K562 (cell line): ENCODE data around the gene MTOR. TPM values are rescaled to one million over a fixed set of nuclear protein-coding genes. Genes with fewer than 3 reads are reported as not detected.

Experiments
- ATAC-seq: fragments of 200-7000 bp; cut with Tn5 transposase; 3 replicates; pipeline ENCODE4 v1.9.1; 2020; ENCODE audit warnings: moderate library complexity
- BruUV-seq: library from RNA; stranded (reverse); fragments of 400-500 nt; replicated peaks from 2 replicates; lab custom pipeline; 2021; lab: Mats Ljungman, UMichigan
- CTCF ChIA-PET: fragments of 300-600 bp; formaldehyde crosslinking; extraction: SDS; loops from one replicate; lab custom pipeline; 2021; ENCODE audit warnings: low intra/inter-chr PET ratio; lab: Yijun Ruan, JAX
- POLR2A ChIA-PET: fragments of 300-600, 350-650 bp; sonication (Branson Sonifier 250); formaldehyde crosslinking; extraction: SDS; loops from one replicate; lab custom pipeline; 2021; ENCODE audit warnings: antibody characterized with exemption, inconsistent platforms; lab: Yijun Ruan, JAX
- DNase-seq, 4 experiments: peaks; one replicate each; pipeline versions ENCODE4 v3.0.0 to v3.0.0-alpha.2; 2011 to 2018; ENCODE audit warnings: low spot score in 3 of 4, mixed read lengths in 3 of 4; ENCODE audit errors: extremely low read depth in 1 of 4
- FAIRE-seq: peaks from 2 replicates; lab custom pipeline; 2011; peaks lifted over from hg19 to GRCh38; lab: Jason Lieb, UNC
- H2AFZ ChIP-seq: 2 replicates; pipeline ENCODE4 v1.6.0; 2011; ENCODE audit warnings: low read depth, low read length, control low read depth, inconsistent platforms
- H3K27ac ChIP-seq: fragments of 200-600 bp; 3 replicates; pipeline ENCODE4 v1.8.0; 2011; ENCODE audit warnings: low read depth, mild to moderate bottlenecking, control low read depth, inconsistent platforms, low read length, moderate library complexity, mixed read lengths; ENCODE audit errors: extremely low read depth
- H3K27me3 ChIP-seq, 2 experiments: fragments of 300-600 bp in 1 of 2; 2 replicates in 1 of 2; 3 replicates in 1 of 2; pipeline versions ENCODE4 v1.6.0 to v1.8.0; 2011; ENCODE audit warnings: inconsistent platforms in 2 of 2, low read length in 2 of 2, mild to moderate bottlenecking in 1 of 2, mixed read lengths in 1 of 2, moderate library complexity in 1 of 2; ENCODE audit not compliant: control insufficient read depth in 2 of 2, insufficient read depth in 2 of 2
- H3K36me3 ChIP-seq: fragments of 300-600 bp; 3 replicates; pipeline ENCODE4 v1.8.0; 2011; ENCODE audit warnings: mild to moderate bottlenecking, low read length, inconsistent platforms; ENCODE audit not compliant: control insufficient read depth, insufficient read depth
- H3K4me1 ChIP-seq, 2 experiments: fragments of 200-600 bp in 1 of 2; replicated peaks in 1 of 2; 2 replicates in 1 of 2; 3 replicates in 1 of 2; pipeline versions ENCODE4 v1.5.1 to v1.8.0; 2011; ENCODE audit warnings: inconsistent platforms in 2 of 2, low read length in 2 of 2, mild to moderate bottlenecking in 1 of 2, mixed read lengths in 1 of 2, moderate library complexity in 1 of 2; ENCODE audit not compliant: control insufficient read depth in 2 of 2, insufficient read depth in 2 of 2
- H3K4me2 ChIP-seq: 2 replicates; pipeline ENCODE4 v1.6.1; 2011; ENCODE audit warnings: low read length, control low read depth, inconsistent platforms, mixed read lengths; ENCODE audit not compliant: insufficient read depth
- H3K4me3 ChIP-seq: fragments of 200-600 bp; sonication (generic), shearing (Covaris generic); 2 replicates; pipeline ENCODE4 v1.5.1; 2016; ENCODE audit warnings: control low read depth, inconsistent platforms
- H3K79me2 ChIP-seq: fragments of 200-600 bp; 3 replicates; pipeline ENCODE4 v1.8.0; 2011; ENCODE audit warnings: low read length, inconsistent platforms; ENCODE audit not compliant: control insufficient read depth, insufficient read depth
- H3K9ac ChIP-seq, 2 experiments: 2 replicates each; pipeline versions ENCODE4 v1.6.0 to v1.6.1; 2011; ENCODE audit warnings: low read depth in 2 of 2, low read length in 2 of 2, control low read depth in 1 of 2, inconsistent platforms in 1 of 2, mild to moderate bottlenecking in 1 of 2, mixed read lengths in 1 of 2; ENCODE audit not compliant: insufficient read depth in 1 of 2
- H3K9me1 ChIP-seq: one replicate; pipeline ENCODE4 v1.6.0; 2011; ENCODE audit warnings: inconsistent platforms, mild to moderate bottlenecking, low read length, moderate library complexity; ENCODE audit not compliant: control insufficient read depth, insufficient read depth
- H3K9me3 ChIP-seq: replicated peaks from 2 replicates; pipeline ENCODE4 v1.5.1; 2011; ENCODE audit warnings: low read depth, low read length, inconsistent platforms; ENCODE audit not compliant: control insufficient read depth, insufficient read depth
- H4K20me1 ChIP-seq: replicated peaks from 2 replicates; pipeline ENCODE4 v1.6.1; 2011; ENCODE audit warnings: low read length, inconsistent platforms, mixed read lengths; ENCODE audit not compliant: control insufficient read depth, insufficient read depth
- BCOR ChIP-seq: fragments of 450-650 bp; IDR thresholded peaks from 2 replicates; pipeline ENCODE4 v1.6.1; 2016
- CBX5 ChIP-seq: IDR thresholded peaks from 2 replicates; pipeline ENCODE4 v1.6.1; 2014; ENCODE audit warnings: low read depth, borderline replicate concordance
- MBD1 ChIP-seq: fragments of 250-450 bp; sonication (Bioruptor Pico); IDR thresholded peaks from 2 replicates; pipeline ENCODE4 v1.8.0; 2022; ENCODE audit warnings: inconsistent platforms
- MEF2D ChIP-seq: conservative IDR thresholded peaks from 2 replicates; pipeline ENCODE4 v1.6.1; 2016; ENCODE audit warnings: low read depth, missing genetic modification characterization, missing compliant biosample characterization
- NFE2 ChIP-seq: IDR thresholded peaks from 2 replicates; pipeline ENCODE4 v1.6.1; 2014; ENCODE audit warnings: antibody characterized with exemption, low read depth
- PCBP2 ChIP-seq: fragments of 200-400 bp; formaldehyde crosslinking; IDR thresholded peaks from 2 replicates; pipeline ENCODE4 v1.6.1; 2018; ENCODE audit warnings: low read length, low read depth, mild to moderate bottlenecking, moderate library complexity; ENCODE audit not compliant: poor library complexity, severe bottlenecking
- RBM25 ChIP-seq: fragments of 200-400 bp; formaldehyde crosslinking; IDR thresholded peaks from 2 replicates; pipeline ENCODE4 v1.6.1; 2018; ENCODE audit warnings: low read length, low read depth, moderate library complexity; ENCODE audit not compliant: severe bottlenecking
- SIN3A ChIP-seq, 2 experiments: fragments of 150-350 bp in 1 of 2; IDR thresholded peaks; 2 replicates each; pipeline ENCODE4 v1.6.1; 2011 to 2016; ENCODE audit warnings: borderline replicate concordance in 2 of 2, low read depth in 2 of 2, low read length in 2 of 2, mild to moderate bottlenecking in 2 of 2, moderate library complexity in 2 of 2; ENCODE audit not compliant: control insufficient read depth in 1 of 2
- SRSF1 ChIP-seq: fragments of 200-400 bp; formaldehyde crosslinking; IDR thresholded peaks from 2 replicates; pipeline ENCODE4 v1.6.1; 2017; ENCODE audit warnings: mild to moderate bottlenecking, low read depth, low read length, moderate library complexity
- ZNF785 ChIP-seq: fragments of 250-450 bp; sonication (Bioruptor Pico); IDR thresholded peaks from 2 replicates; pipeline ENCODE4 v1.4.0; 2020; ENCODE audit warnings: mild to moderate bottlenecking
- WGBS: fragments of 100-300 bp; shearing (Covaris generic); methylation state at CpG from one replicate; pipeline ENCODE4 v1.1.6; 2016; ENCODE audit warnings: low coverage, mixed read lengths; ENCODE audit not compliant: insufficient coverage; ENCODE audit errors: missing lambda C conversion rate; 5-methylcytosine and 5-hydroxymethylcytosine counted together
- in situ Hi-C: fragments of 300-500 bp; cut with MboI; formaldehyde crosslinking; loops from 4 replicates; pipeline ENCODE4 v1.15.0; 2018; ENCODE audit warnings: inconsistent platforms, mixed read lengths
- intact Hi-C: fragments of 100-400 bp; cut with micrococcal nuclease; formaldehyde crosslinking; loops from 2 replicates; pipeline ENCODE4 v1.14.2; 2022
- polyA plus RNA-seq, 8 experiments: library from polyadenylated mRNA; depleted of rRNA in 4 of 8; stranded (reverse) in 5 of 8; unstranded in 3 of 8; fragments of >200 nt; fragmentation: Nextera tagmentation in 2 of 8; fragmentation: Illumina TruSeq in 1 of 8; extraction: Ambion mirVana in 2 of 8; extraction: Trizol in 1 of 8; gene quantifications; 2 replicates each; pipeline versions ENCODE4 v1.2.1 to v1.2.3, GENCODE V29; 2011 to 2014; ENCODE audit warnings: inconsistent platforms in 1 of 8, missing spikeins in 1 of 8
- total RNA-seq, 7 experiments: library from RNA; depleted of rRNA in 6 of 7; stranded (reverse); fragments of >200 nt in 6 of 7; fragmentation: Illumina TruSeq in 2 of 7; extraction: Trizol in 2 of 7; gene quantifications; 2 replicates each; pipeline versions ENCODE4 v1.2.1 to v1.2.3, GENCODE V29; 2011 to 2021; ENCODE audit warnings: low replicate concordance in 1 of 7

Gene MTOR
- total and polyA plus RNA-seq, 9 of the 15 experiments (the other 6 are each of a cell fraction or from before 2014, with no cell fraction given) = 11.4 to 71.4 (median 52.2) TPM

GRCh38 chr1:11129649-11130390 lies 132.5 kb downstream of the MTOR start:
- in situ Hi-C loops (no loop called here), intact Hi-C loops (no loop called here)
- H3K27ac ChIP-seq = no peak overlapping the region
- WGBS = 91% methylated on average over 15 of the region's 15 CpGs
- no peaks in the 10 kb centered on the region for H3K27me3 ChIP-seq
- no peaks in the 10 kb centered on the region for H4K20me1 ChIP-seq
- DNase-seq (no peak), ATAC-seq (no peak), FAIRE-seq (no peak)
- no peak overlapping the region for H2AFZ ChIP-seq
- H3K36me3 ChIP-seq = peaks cover 95% of the 10 kb centered on the region
- H3K9ac ChIP-seq = no peak overlapping the region
- H3K4me1 ChIP-seq = peaks cover 0 to 4% of the 10 kb centered on the region in 2 experiments; a peak in 2 of 5 replicates
- no peaks in the 10 kb centered on the region for H3K9me1 ChIP-seq
- H3K4me3 ChIP-seq = no peak overlapping the region
- H3K4me2 ChIP-seq = no peak overlapping the region
- CTCF ChIA-PET = no interaction called here
- BruUV-seq = no TSS peak
- H3K9me3 ChIP-seq = no peaks in the 10 kb centered on the region
- TF ChIP-seq MBD1 (CRISPR knock-in tag) (no peak), SIN3A (IDR thresholded peaks at IDR 0.05; ENCODE audit: borderline replicate concordance in 2 of 2, control insufficient read depth in 1 of 2, low read depth in 2 of 2, low read length in 2 of 2) (no peak), NFE2 (no peak), ZNF785 (CRISPR knock-in tag) (no peak), BCOR (peak; percentile 43; the same call in 1 of the 2 replicates), MEF2D (tag) (no peak), RBM25 (peak; percentile 77), PCBP2 (no peak), CBX5 (no peak), SRSF1 (no peak)
- TF ChIP-seq, all 486 proteins: peak for 2
- H3K79me2 ChIP-seq = no peaks in the 10 kb centered on the region
- POLR2A ChIA-PET = interaction anchor here (0.6 to 1.4 kb wide), 5 partner anchors 10 to 121 kb away, joined by 3 to 6 read pairs (median 4); partner anchors contain the start of gene EXOSC10
